ENCODE data around the gene PLA2G15. TPM values are rescaled to one million over a fixed set of nuclear protein-coding genes. Genes with fewer than 3 reads are reported as not detected.

The PLA2G15 gene
- total and polyA plus RNA-seq, 2 experiments from 2014 or later: 3.1 to 14.8 TPM

DNA sequence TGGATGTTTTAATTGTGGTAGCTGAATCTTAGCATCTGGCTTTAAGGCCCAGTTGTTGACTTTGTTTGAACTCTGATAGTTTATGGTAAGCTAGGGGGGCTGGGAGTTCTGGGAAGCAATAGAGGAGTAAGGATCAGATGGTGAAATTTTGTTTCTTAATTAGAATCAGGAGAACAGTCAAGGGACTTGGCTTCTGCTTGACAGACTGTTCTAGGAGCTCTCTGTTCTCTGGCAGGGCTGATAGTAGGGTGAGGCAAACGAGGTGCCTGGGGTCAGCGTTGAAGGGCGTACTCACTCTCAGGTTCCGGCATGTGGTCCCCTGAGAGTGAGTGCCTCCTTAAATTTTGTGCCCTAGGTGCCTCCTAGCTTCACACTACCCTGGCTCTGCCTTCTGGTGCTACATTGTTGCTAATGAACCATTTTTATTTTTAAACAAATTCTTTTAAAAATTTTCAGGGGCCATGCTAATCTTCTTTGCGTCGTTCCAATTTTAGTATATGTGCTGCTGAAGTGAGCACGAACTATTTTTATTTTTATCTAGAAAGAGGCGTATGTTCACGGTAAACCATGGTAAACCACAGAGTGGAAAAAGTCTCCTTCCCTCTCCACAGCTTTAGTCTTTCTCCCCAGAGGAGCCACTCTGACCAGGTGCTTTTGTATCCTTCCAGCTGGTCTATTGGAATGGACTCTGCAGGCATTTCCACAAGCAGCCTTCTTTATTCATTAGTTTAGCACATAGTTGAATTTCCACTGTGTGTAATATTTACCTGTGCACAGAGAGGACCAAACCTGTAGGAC is 38.8 kb downstream of the PLA2G15 start:
- no peak overlapping the region for H3K27ac ChIP-seq (ENCODE audit: low read depth)
- H3K36me3 ChIP-seq (ENCODE audit: insufficient read depth): no peaks in the 10 kb centered on the region
- TF ChIP-seq ZNF331 (CRISPR knock-in tag; IDR thresholded peaks at IDR 0.05; ENCODE audit: low read depth): no peak
- no peak for TF ChIP-seq JUNB (IDR thresholded peaks at IDR 0.05; ENCODE audit: unreplicated experiment)
- TF ChIP-seq STAT1 (IDR thresholded peaks at IDR 0.05; ENCODE audit: unreplicated experiment): no peak
- no peak for TF ChIP-seq EZH2phosphoT487 (IDR thresholded peaks at IDR 0.05; ENCODE audit: unreplicated experiment)
- TF ChIP-seq, protein P1, sequence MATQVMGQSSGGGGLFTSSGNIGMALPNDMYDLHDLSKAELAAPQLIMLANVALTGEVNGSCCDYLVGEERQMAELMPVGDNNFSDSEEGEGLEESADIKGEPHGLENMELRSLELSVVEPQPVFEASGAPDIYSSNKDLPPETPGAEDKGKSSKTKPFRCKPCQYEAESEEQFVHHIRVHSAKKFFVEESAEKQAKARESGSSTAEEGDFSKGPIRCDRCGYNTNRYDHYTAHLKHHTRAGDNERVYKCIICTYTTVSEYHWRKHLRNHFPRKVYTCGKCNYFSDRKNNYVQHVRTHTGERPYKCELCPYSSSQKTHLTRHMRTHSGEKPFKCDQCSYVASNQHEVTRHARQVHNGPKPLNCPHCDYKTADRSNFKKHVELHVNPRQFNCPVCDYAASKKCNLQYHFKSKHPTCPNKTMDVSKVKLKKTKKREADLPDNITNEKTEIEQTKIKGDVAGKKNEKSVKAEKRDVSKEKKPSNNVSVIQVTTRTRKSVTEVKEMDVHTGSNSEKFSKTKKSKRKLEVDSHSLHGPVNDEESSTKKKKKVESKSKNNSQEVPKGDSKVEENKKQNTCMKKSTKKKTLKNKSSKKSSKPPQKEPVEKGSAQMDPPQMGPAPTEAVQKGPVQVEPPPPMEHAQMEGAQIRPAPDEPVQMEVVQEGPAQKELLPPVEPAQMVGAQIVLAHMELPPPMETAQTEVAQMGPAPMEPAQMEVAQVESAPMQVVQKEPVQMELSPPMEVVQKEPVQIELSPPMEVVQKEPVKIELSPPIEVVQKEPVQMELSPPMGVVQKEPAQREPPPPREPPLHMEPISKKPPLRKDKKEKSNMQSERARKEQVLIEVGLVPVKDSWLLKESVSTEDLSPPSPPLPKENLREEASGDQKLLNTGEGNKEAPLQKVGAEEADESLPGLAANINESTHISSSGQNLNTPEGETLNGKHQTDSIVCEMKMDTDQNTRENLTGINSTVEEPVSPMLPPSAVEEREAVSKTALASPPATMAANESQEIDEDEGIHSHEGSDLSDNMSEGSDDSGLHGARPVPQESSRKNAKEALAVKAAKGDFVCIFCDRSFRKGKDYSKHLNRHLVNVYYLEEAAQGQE (IDR thresholded peaks at IDR 0.05; ENCODE audit: unreplicated experiment): no peak
- TF ChIP-seq POLR2AphosphoS5 (IDR thresholded peaks at IDR 0.05; ENCODE audit: low read depth): no peak
- TF ChIP-seq, protein P2, sequence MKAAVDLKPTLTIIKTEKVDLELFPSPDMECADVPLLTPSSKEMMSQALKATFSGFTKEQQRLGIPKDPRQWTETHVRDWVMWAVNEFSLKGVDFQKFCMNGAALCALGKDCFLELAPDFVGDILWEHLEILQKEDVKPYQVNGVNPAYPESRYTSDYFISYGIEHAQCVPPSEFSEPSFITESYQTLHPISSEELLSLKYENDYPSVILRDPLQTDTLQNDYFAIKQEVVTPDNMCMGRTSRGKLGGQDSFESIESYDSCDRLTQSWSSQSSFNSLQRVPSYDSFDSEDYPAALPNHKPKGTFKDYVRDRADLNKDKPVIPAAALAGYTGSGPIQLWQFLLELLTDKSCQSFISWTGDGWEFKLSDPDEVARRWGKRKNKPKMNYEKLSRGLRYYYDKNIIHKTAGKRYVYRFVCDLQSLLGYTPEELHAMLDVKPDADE (IDR thresholded peaks at IDR 0.05): no peak
- TF ChIP-seq, protein P3, sequence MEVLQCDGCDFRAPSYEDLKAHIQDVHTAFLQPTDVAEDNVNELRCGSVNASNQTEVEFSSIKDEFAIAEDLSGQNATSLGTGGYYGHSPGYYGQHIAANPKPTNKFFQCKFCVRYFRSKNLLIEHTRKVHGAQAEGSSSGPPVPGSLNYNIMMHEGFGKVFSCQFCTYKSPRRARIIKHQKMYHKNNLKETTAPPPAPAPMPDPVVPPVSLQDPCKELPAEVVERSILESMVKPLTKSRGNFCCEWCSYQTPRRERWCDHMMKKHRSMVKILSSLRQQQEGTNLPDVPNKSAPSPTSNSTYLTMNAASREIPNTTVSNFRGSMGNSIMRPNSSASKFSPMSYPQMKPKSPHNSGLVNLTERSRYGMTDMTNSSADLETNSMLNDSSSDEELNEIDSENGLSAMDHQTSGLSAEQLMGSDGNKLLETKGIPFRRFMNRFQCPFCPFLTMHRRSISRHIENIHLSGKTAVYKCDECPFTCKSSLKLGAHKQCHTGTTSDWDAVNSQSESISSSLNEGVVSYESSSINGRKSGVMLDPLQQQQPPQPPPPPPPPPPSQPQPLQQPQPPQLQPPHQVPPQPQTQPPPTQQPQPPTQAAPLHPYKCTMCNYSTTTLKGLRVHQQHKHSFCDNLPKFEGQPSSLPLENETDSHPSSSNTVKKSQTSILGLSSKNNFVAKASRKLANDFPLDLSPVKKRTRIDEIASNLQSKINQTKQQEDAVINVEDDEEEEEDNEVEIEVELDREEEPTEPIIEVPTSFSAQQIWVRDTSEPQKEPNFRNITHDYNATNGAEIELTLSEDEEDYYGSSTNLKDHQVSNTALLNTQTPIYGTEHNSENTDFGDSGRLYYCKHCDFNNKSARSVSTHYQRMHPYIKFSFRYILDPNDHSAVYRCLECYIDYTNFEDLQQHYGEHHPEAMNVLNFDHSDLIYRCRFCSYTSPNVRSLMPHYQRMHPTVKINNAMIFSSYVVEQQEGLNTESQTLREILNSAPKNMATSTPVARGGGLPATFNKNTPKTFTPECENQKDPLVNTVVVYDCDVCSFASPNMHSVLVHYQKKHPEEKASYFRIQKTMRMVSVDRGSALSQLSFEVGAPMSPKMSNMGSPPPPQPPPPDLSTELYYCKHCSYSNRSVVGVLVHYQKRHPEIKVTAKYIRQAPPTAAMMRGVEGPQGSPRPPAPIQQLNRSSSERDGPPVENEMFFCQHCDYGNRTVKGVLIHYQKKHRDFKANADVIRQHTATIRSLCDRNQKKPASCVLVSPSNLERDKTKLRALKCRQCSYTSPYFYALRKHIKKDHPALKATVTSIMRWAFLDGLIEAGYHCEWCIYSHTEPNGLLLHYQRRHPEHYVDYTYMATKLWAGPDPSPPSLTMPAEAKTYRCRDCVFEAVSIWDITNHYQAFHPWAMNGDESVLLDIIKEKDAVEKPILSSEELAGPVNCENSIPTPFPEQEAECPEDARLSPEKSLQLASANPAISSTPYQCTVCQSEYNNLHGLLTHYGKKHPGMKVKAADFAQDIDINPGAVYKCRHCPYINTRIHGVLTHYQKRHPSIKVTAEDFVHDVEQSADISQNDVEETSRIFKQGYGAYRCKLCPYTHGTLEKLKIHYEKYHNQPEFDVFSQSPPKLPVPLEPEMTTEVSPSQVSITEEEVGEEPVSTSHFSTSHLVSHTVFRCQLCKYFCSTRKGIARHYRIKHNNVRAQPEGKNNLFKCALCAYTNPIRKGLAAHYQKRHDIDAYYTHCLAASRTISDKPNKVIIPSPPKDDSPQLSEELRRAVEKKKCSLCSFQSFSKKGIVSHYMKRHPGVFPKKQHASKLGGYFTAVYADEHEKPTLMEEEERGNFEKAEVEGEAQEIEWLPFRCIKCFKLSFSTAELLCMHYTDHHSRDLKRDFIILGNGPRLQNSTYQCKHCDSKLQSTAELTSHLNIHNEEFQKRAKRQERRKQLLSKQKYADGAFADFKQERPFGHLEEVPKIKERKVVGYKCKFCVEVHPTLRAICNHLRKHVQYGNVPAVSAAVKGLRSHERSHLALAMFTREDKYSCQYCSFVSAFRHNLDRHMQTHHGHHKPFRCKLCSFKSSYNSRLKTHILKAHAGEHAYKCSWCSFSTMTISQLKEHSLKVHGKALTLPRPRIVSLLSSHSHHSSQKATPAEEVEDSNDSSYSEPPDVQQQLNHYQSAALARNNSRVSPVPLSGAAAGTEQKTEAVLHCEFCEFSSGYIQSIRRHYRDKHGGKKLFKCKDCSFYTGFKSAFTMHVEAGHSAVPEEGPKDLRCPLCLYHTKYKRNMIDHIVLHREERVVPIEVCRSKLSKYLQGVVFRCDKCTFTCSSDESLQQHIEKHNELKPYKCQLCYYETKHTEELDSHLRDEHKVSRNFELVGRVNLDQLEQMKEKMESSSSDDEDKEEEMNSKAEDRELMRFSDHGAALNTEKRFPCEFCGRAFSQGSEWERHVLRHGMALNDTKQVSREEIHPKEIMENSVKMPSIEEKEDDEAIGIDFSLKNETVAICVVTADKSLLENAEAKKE (CRISPR knock-in tag; IDR thresholded peaks at IDR 0.05): no peak
- no peak for TF ChIP-seq EZH2 (IDR thresholded peaks at IDR 0.05; ENCODE audit: low read depth, unreplicated experiment)
- TF ChIP-seq, protein P4, sequence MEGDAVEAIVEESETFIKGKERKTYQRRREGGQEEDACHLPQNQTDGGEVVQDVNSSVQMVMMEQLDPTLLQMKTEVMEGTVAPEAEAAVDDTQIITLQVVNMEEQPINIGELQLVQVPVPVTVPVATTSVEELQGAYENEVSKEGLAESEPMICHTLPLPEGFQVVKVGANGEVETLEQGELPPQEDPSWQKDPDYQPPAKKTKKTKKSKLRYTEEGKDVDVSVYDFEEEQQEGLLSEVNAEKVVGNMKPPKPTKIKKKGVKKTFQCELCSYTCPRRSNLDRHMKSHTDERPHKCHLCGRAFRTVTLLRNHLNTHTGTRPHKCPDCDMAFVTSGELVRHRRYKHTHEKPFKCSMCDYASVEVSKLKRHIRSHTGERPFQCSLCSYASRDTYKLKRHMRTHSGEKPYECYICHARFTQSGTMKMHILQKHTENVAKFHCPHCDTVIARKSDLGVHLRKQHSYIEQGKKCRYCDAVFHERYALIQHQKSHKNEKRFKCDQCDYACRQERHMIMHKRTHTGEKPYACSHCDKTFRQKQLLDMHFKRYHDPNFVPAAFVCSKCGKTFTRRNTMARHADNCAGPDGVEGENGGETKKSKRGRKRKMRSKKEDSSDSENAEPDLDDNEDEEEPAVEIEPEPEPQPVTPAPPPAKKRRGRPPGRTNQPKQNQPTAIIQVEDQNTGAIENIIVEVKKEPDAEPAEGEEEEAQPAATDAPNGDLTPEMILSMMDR (conservative IDR thresholded peaks at IDR 0.05; ENCODE audit: low read depth in 2 of 2): no peak
- H3K79me2 ChIP-seq (replicated peaks; ENCODE audit: insufficient read depth): no peaks in the 10 kb centered on the region
- ATAC-seq (no peak), DNase-seq (ENCODE audit: low spot score) (no peak)
- H3K4me3 ChIP-seq: no peak overlapping the region
- H3K4me1 ChIP-seq (ENCODE audit: insufficient read depth): no peaks in the 10 kb centered on the region
- H2AFZ ChIP-seq: no peak overlapping the region
- H4K20me1 ChIP-seq (replicated peaks; ENCODE audit: insufficient read depth): peaks cover 6% of the 10 kb centered on the region; the same call in 1 of the 2 replicates
- H3K27me3 ChIP-seq (ENCODE audit: insufficient read depth): no peaks in the 10 kb centered on the region
- peaks cover 32% of the 10 kb centered on the region for H3K36me3 Mint-ChIP-seq (ENCODE audit: low read depth)
- no peaks in the 10 kb centered on the region for H3K27me3 Mint-ChIP-seq (ENCODE audit: insufficient read depth, low read depth, poor library complexity)
- H3K9me2 ChIP-seq (ENCODE audit: insufficient read depth): no peaks in the 10 kb centered on the region
- no peak overlapping the region for H3K4me2 ChIP-seq
- no peak overlapping the region for H3K4me3 Mint-ChIP-seq
- peaks cover 5% of the 10 kb centered on the region; the same call in 1 of the 2 replicates for H3F3A ChIP-seq (replicated peaks; ENCODE audit: low read depth)
- H3K9me3 Mint-ChIP-seq: no peaks in the 10 kb centered on the region; the same call in 2 of the 3 replicates
- no peak overlapping the region; the same call in 1 of the 2 replicates for H3K27ac Mint-ChIP-seq
- no peaks in the 10 kb centered on the region for H3K4me1 Mint-ChIP-seq

Data from GM23338 (cell line).